GM23338 (cell line): Measurements from ENCODE around the gene FAM168B. TPM values are rescaled to one million over a fixed set of nuclear protein-coding genes. Genes with fewer than 3 reads are reported as not detected.

Experiments
- ATAC-seq: fragments of 200-7000 bp; cut with Tn5 transposase; 3 replicates; pipeline ENCODE4 v1.9.1; 2020
- DNase-seq: peaks from one replicate; pipeline ENCODE4 v3.0.0-alpha.2; 2015; ENCODE audit warnings: low spot score
- H2AFZ ChIP-seq: fragments of 200-600 bp; sonication (generic); 2 replicates; pipeline ENCODE4 v1.8.0; 2016; ENCODE audit warnings: antibody characterized with exemption, mild to moderate bottlenecking, moderate library complexity
- H3F3A ChIP-seq: fragments of 200-600 bp; sonication (generic); replicated peaks from 2 replicates; pipeline ENCODE4 v1.8.0; 2017; ENCODE audit warnings: antibody characterized with exemption, mixed run types, low read depth
- H3K27ac ChIP-seq: fragments of 200-600 bp; sonication (generic); 2 replicates; pipeline ENCODE4 v1.6.1; 2016; ENCODE audit warnings: low read depth
- H3K27me3 ChIP-seq: fragments of 200-600 bp; sonication (generic); 2 replicates; pipeline ENCODE4 v1.8.0; 2016; ENCODE audit warnings: mild to moderate bottlenecking, mixed run types, moderate library complexity; ENCODE audit not compliant: insufficient read depth
- H3K36me3 ChIP-seq: fragments of 200-600 bp; sonication (generic); 2 replicates; pipeline ENCODE4 v1.8.0; 2016; ENCODE audit warnings: mild to moderate bottlenecking; ENCODE audit not compliant: insufficient read depth
- H3K4me1 ChIP-seq: fragments of 200-600 bp; sonication (generic); 2 replicates; pipeline ENCODE4 v1.8.0; 2016; ENCODE audit warnings: mild to moderate bottlenecking, moderate library complexity; ENCODE audit not compliant: insufficient read depth
- H3K4me2 ChIP-seq: fragments of 200-600 bp; sonication (generic); 2 replicates; pipeline ENCODE4 v1.7.1; 2017; ENCODE audit warnings: mixed run types
- H3K4me3 ChIP-seq: fragments of 200-600 bp; sonication (generic); 2 replicates; pipeline ENCODE4 v1.6.1; 2016; ENCODE audit warnings: mixed run types
- H3K79me2 ChIP-seq: fragments of 200-600 bp; sonication (generic); replicated peaks from 2 replicates; pipeline ENCODE4 v1.8.0; 2017; ENCODE audit warnings: mild to moderate bottlenecking; ENCODE audit not compliant: insufficient read depth
- H3K9me2 ChIP-seq: fragments of 200-600 bp; sonication (generic); 2 replicates; pipeline ENCODE4 v1.8.0; 2017; ENCODE audit not compliant: insufficient read depth
- H4K20me1 ChIP-seq: fragments of 200-600 bp; sonication (generic); replicated peaks from 2 replicates; pipeline ENCODE4 v1.8.0; 2017; ENCODE audit warnings: mild to moderate bottlenecking; ENCODE audit not compliant: insufficient read depth
- H3K27ac Mint-ChIP-seq: 2 replicates; pipeline ENCODE4 v1.8.0; 2020; ENCODE audit warnings: inconsistent platforms, mild to moderate bottlenecking, moderate library complexity, mixed read lengths
- H3K27me3 Mint-ChIP-seq: 3 replicates; pipeline ENCODE4 v1.8.0; 2022; ENCODE audit warnings: low read depth, mild to moderate bottlenecking, moderate library complexity, mixed read lengths, inconsistent platforms; ENCODE audit not compliant: insufficient read depth, poor library complexity
- H3K36me3 Mint-ChIP-seq: 3 replicates; pipeline ENCODE4 v1.8.0; 2021; ENCODE audit warnings: low read depth, mild to moderate bottlenecking, inconsistent platforms, moderate library complexity, mixed read lengths
- H3K4me1 Mint-ChIP-seq: 3 replicates; pipeline ENCODE4 v1.8.0; 2020; ENCODE audit warnings: mild to moderate bottlenecking, inconsistent platforms, mixed read lengths
- H3K4me3 Mint-ChIP-seq: 3 replicates; pipeline ENCODE4 v1.8.0; 2021; ENCODE audit warnings: moderate library complexity, mild to moderate bottlenecking, inconsistent platforms, mixed read lengths
- H3K9me3 Mint-ChIP-seq: 3 replicates; pipeline ENCODE4 v1.8.0; 2020; ENCODE audit warnings: moderate library complexity, mild to moderate bottlenecking, inconsistent platforms, mixed read lengths
- EZH2 ChIP-seq: fragments of 200-600 bp; sonication (generic); IDR thresholded peaks from one replicate; pipeline ENCODE4 v1.8.0; 2017; ENCODE audit warnings: antibody characterized with exemption, mild to moderate bottlenecking, low read depth; ENCODE audit not compliant: unreplicated experiment
- EZH2phosphoT487 ChIP-seq: fragments of 200-600 bp; sonication (generic); IDR thresholded peaks from one replicate; pipeline ENCODE4 v1.8.1; 2018; ENCODE audit warnings: antibody characterized with exemption; ENCODE audit not compliant: unreplicated experiment
- NANOG ChIP-seq: IDR thresholded peaks from 2 replicates; pipeline ENCODE4 v1.6.1; 2016; ENCODE audit warnings: antibody characterized with exemption, borderline replicate concordance
- POLR2AphosphoS5 ChIP-seq: IDR thresholded peaks from 2 replicates; pipeline ENCODE4 v1.6.1; 2016; ENCODE audit warnings: antibody characterized with exemption, low read depth
- STAT1 ChIP-seq: IDR thresholded peaks from one replicate; pipeline ENCODE4 v1.6.1; 2016; ENCODE audit warnings: antibody characterized with exemption; ENCODE audit not compliant: unreplicated experiment
- ZNF114 ChIP-seq: fragments of 250-450 bp; sonication (Bioruptor Pico); IDR thresholded peaks from 2 replicates; pipeline ENCODE4 v1.5.0; 2020; ENCODE audit warnings: mild to moderate bottlenecking, moderate library complexity
- ZNF331 ChIP-seq: fragments of 250-450 bp; sonication (Bioruptor Pico); IDR thresholded peaks from 2 replicates; pipeline ENCODE4 v1.5.0; 2020; ENCODE audit warnings: low read depth, mild to moderate bottlenecking, moderate library complexity
- polyA plus RNA-seq: library from polyadenylated mRNA; unstranded; fragments of >200 nt; fragmentation: Nextera tagmentation; extraction: Ambion mirVana; gene quantifications from 2 replicates; pipeline ENCODE4 v1.2.1, GENCODE V29; 2016
- total RNA-seq: library from RNA; depleted of rRNA; stranded (reverse); fragments of >200 nt; shearing (Covaris generic); gene quantifications from 2 replicates; pipeline ENCODE4 v1.2.3, GENCODE V29; 2014
- TF ChIP-seq, protein P1 (sequence below): IDR thresholded peaks from one replicate; pipeline ENCODE4 v1.6.1; 2018; ENCODE audit warnings: antibody characterized with exemption; ENCODE audit not compliant: unreplicated experiment
- TF ChIP-seq, protein P2 (sequence below): IDR thresholded peaks from 2 replicates; pipeline ENCODE4 v1.6.1; 2016; ENCODE audit warnings: antibody characterized with exemption
- TF ChIP-seq, protein P3 (sequence below): fragments of 250-450 bp; sonication (Bioruptor Pico); IDR thresholded peaks from 2 replicates; pipeline ENCODE4 v1.5.0; 2020; ENCODE audit warnings: mild to moderate bottlenecking, moderate library complexity
- TF ChIP-seq, protein P4 (sequence below), 2 experiments: fragments of 200-600 bp in 1 of 2; sonication (generic) in 1 of 2; conservative IDR thresholded peaks; 2 replicates each; pipeline versions ENCODE4 v1.5.1 to v1.6.1; 2016 to 2017; ENCODE audit warnings: antibody characterized with exemption in 2 of 2, low read depth in 2 of 2, mild to moderate bottlenecking in 2 of 2, moderate library complexity in 1 of 2

Gene FAM168B
- total and polyA plus RNA-seq, 2 experiments from 2014 or later = 18.8 to 76.8 TPM

GRCh38 chr2:131142849-131143248, 49.6 kb upstream of the FAM168B start:
- no peaks in the 10 kb centered on the region for H3K4me1 ChIP-seq
- DNase-seq (no peak), ATAC-seq (no peak)
- no peaks in the 10 kb centered on the region for H3K9me2 ChIP-seq
- H2AFZ ChIP-seq = no peak overlapping the region
- Mint-ChIP-seq H3K36me3 (peaks cover 49% of the 10 kb centered on the region), H3K27me3 (no peaks in the 10 kb centered on the region), H3K27ac (no peak overlapping the region), H3K4me1 (no peaks in the 10 kb centered on the region), H3K9me3 (no peaks in the 10 kb centered on the region), H3K4me3 (no peak overlapping the region)
- H3K27me3 ChIP-seq = no peaks in the 10 kb centered on the region
- H4K20me1 ChIP-seq = peaks cover 34% of the 10 kb centered on the region
- no peak overlapping the region for H3K4me2 ChIP-seq
- no peak overlapping the region for H3K4me3 ChIP-seq
- no peaks in the 10 kb centered on the region for H3F3A ChIP-seq
- TF ChIP-seq, protein P1, sequence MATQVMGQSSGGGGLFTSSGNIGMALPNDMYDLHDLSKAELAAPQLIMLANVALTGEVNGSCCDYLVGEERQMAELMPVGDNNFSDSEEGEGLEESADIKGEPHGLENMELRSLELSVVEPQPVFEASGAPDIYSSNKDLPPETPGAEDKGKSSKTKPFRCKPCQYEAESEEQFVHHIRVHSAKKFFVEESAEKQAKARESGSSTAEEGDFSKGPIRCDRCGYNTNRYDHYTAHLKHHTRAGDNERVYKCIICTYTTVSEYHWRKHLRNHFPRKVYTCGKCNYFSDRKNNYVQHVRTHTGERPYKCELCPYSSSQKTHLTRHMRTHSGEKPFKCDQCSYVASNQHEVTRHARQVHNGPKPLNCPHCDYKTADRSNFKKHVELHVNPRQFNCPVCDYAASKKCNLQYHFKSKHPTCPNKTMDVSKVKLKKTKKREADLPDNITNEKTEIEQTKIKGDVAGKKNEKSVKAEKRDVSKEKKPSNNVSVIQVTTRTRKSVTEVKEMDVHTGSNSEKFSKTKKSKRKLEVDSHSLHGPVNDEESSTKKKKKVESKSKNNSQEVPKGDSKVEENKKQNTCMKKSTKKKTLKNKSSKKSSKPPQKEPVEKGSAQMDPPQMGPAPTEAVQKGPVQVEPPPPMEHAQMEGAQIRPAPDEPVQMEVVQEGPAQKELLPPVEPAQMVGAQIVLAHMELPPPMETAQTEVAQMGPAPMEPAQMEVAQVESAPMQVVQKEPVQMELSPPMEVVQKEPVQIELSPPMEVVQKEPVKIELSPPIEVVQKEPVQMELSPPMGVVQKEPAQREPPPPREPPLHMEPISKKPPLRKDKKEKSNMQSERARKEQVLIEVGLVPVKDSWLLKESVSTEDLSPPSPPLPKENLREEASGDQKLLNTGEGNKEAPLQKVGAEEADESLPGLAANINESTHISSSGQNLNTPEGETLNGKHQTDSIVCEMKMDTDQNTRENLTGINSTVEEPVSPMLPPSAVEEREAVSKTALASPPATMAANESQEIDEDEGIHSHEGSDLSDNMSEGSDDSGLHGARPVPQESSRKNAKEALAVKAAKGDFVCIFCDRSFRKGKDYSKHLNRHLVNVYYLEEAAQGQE = no peak
- TF ChIP-seq EZH2 = no peak
- TF ChIP-seq, protein P2, sequence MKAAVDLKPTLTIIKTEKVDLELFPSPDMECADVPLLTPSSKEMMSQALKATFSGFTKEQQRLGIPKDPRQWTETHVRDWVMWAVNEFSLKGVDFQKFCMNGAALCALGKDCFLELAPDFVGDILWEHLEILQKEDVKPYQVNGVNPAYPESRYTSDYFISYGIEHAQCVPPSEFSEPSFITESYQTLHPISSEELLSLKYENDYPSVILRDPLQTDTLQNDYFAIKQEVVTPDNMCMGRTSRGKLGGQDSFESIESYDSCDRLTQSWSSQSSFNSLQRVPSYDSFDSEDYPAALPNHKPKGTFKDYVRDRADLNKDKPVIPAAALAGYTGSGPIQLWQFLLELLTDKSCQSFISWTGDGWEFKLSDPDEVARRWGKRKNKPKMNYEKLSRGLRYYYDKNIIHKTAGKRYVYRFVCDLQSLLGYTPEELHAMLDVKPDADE = no peak
- TF ChIP-seq, protein P3, sequence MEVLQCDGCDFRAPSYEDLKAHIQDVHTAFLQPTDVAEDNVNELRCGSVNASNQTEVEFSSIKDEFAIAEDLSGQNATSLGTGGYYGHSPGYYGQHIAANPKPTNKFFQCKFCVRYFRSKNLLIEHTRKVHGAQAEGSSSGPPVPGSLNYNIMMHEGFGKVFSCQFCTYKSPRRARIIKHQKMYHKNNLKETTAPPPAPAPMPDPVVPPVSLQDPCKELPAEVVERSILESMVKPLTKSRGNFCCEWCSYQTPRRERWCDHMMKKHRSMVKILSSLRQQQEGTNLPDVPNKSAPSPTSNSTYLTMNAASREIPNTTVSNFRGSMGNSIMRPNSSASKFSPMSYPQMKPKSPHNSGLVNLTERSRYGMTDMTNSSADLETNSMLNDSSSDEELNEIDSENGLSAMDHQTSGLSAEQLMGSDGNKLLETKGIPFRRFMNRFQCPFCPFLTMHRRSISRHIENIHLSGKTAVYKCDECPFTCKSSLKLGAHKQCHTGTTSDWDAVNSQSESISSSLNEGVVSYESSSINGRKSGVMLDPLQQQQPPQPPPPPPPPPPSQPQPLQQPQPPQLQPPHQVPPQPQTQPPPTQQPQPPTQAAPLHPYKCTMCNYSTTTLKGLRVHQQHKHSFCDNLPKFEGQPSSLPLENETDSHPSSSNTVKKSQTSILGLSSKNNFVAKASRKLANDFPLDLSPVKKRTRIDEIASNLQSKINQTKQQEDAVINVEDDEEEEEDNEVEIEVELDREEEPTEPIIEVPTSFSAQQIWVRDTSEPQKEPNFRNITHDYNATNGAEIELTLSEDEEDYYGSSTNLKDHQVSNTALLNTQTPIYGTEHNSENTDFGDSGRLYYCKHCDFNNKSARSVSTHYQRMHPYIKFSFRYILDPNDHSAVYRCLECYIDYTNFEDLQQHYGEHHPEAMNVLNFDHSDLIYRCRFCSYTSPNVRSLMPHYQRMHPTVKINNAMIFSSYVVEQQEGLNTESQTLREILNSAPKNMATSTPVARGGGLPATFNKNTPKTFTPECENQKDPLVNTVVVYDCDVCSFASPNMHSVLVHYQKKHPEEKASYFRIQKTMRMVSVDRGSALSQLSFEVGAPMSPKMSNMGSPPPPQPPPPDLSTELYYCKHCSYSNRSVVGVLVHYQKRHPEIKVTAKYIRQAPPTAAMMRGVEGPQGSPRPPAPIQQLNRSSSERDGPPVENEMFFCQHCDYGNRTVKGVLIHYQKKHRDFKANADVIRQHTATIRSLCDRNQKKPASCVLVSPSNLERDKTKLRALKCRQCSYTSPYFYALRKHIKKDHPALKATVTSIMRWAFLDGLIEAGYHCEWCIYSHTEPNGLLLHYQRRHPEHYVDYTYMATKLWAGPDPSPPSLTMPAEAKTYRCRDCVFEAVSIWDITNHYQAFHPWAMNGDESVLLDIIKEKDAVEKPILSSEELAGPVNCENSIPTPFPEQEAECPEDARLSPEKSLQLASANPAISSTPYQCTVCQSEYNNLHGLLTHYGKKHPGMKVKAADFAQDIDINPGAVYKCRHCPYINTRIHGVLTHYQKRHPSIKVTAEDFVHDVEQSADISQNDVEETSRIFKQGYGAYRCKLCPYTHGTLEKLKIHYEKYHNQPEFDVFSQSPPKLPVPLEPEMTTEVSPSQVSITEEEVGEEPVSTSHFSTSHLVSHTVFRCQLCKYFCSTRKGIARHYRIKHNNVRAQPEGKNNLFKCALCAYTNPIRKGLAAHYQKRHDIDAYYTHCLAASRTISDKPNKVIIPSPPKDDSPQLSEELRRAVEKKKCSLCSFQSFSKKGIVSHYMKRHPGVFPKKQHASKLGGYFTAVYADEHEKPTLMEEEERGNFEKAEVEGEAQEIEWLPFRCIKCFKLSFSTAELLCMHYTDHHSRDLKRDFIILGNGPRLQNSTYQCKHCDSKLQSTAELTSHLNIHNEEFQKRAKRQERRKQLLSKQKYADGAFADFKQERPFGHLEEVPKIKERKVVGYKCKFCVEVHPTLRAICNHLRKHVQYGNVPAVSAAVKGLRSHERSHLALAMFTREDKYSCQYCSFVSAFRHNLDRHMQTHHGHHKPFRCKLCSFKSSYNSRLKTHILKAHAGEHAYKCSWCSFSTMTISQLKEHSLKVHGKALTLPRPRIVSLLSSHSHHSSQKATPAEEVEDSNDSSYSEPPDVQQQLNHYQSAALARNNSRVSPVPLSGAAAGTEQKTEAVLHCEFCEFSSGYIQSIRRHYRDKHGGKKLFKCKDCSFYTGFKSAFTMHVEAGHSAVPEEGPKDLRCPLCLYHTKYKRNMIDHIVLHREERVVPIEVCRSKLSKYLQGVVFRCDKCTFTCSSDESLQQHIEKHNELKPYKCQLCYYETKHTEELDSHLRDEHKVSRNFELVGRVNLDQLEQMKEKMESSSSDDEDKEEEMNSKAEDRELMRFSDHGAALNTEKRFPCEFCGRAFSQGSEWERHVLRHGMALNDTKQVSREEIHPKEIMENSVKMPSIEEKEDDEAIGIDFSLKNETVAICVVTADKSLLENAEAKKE (CRISPR knock-in tag) = no peak
- TF ChIP-seq, protein P4, sequence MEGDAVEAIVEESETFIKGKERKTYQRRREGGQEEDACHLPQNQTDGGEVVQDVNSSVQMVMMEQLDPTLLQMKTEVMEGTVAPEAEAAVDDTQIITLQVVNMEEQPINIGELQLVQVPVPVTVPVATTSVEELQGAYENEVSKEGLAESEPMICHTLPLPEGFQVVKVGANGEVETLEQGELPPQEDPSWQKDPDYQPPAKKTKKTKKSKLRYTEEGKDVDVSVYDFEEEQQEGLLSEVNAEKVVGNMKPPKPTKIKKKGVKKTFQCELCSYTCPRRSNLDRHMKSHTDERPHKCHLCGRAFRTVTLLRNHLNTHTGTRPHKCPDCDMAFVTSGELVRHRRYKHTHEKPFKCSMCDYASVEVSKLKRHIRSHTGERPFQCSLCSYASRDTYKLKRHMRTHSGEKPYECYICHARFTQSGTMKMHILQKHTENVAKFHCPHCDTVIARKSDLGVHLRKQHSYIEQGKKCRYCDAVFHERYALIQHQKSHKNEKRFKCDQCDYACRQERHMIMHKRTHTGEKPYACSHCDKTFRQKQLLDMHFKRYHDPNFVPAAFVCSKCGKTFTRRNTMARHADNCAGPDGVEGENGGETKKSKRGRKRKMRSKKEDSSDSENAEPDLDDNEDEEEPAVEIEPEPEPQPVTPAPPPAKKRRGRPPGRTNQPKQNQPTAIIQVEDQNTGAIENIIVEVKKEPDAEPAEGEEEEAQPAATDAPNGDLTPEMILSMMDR (conservative IDR thresholded peaks at IDR 0.05; ENCODE audit: low read depth in 2 of 2) = no peak
- no peak for TF ChIP-seq ZNF331
- no peak for TF ChIP-seq NANOG
- no peak for TF ChIP-seq EZH2phosphoT487
- TF ChIP-seq ZNF114 (CRISPR knock-in tag) = no peak
- no peak for TF ChIP-seq POLR2AphosphoS5
- TF ChIP-seq STAT1 = no peak
- peaks cover 46% of the 10 kb centered on the region for H3K79me2 ChIP-seq
- H3K27ac ChIP-seq = no peak overlapping the region
- peaks cover 8% of the 10 kb centered on the region for H3K36me3 ChIP-seq
